HG03175 (cell line): ENCODE data around the gene SLC20A1.

Experiments
- ATAC-seq: cut with Tn5 transposase; IDR thresholded peaks from one replicate; pipeline ENCODE4 v1.9.1; 2021; ENCODE audit warnings: mild to moderate bottlenecking, moderate library complexity; ENCODE audit not compliant: unreplicated experiment

SLC20A1 gene

GRCh38 chr2:112674229-112674628 is 28.5 kb downstream of the SLC20A1 start:
- no peak for ATAC-seq

GRCh38 chr2:112679484-112679883 is 33.7 kb downstream of the SLC20A1 start:
- no peak for ATAC-seq

GRCh38 chr2:112680666-112681101 is 34.9 kb downstream of the SLC20A1 start:
- ATAC-seq = no peak

- ATAC-seq = no peak
These were observed 36.4 kb downstream of the SLC20A1 start for GRCh38 chr2:112682101-112682500.

GRCh38 chr2:112683550-112684414 is 38.0 kb downstream of the SLC20A1 start:
- no peak for ATAC-seq

- ATAC-seq = no peak
These were observed 38.7 kb downstream of the SLC20A1 start for GRCh38 chr2:112684415-112684775.

GRCh38 chr2:112685271-112685884 is 39.6 kb downstream of the SLC20A1 start:
- no peak for ATAC-seq

- no peak for ATAC-seq
These were observed 40.8 kb downstream of the SLC20A1 start for GRCh38 chr2:112686348-112687217.

GRCh38 chr2:112687522-112687921 is 41.8 kb downstream of the SLC20A1 start:
- ATAC-seq = no peak

GRCh38 chr2:112688086-112688880 is 42.5 kb downstream of the SLC20A1 start:
- ATAC-seq = no peak

GRCh38 chr2:112690853-112691401 is 45.2 kb downstream of the SLC20A1 start:
- peak; percentile 57 for ATAC-seq

GRCh38 chr2:112691881-112692281 is 46.1 kb downstream of the SLC20A1 start:
- no peak for ATAC-seq

GRCh38 chr2:112692495-112692911 is 46.8 kb downstream of the SLC20A1 start:
- ATAC-seq = peak; percentile 87

GRCh38 chr2:112692918-112693317 is 47.2 kb downstream of the SLC20A1 start:
- peak; percentile 4 for ATAC-seq

GRCh38 chr2:112693596-112693995 is 47.9 kb downstream of the SLC20A1 start:
- ATAC-seq = no peak

GRCh38 chr2:112694182-112694581 is 48.4 kb downstream of the SLC20A1 start:
- ATAC-seq = no peak

GRCh38 chr2:112698834-112699515 is 53.2 kb downstream of the SLC20A1 start:
- no peak for ATAC-seq

GRCh38 chr2:112699984-112700667 is 54.4 kb downstream of the SLC20A1 start:
- ATAC-seq = no peak

GRCh38 chr2:112701052-112701451 is 55.3 kb downstream of the SLC20A1 start:
- ATAC-seq = no peak
